HG03521 (cell line): Measurements from ENCODE around the gene XRRA1.

ENCODE experiments used
- ATAC-seq: cut with Tn5 transposase; IDR thresholded peaks from one replicate; pipeline ENCODE4 v1.9.1; 2021; ENCODE audit warnings: mild to moderate bottlenecking, moderate library complexity; ENCODE audit not compliant: unreplicated experiment

XRRA1 gene

DNA sequence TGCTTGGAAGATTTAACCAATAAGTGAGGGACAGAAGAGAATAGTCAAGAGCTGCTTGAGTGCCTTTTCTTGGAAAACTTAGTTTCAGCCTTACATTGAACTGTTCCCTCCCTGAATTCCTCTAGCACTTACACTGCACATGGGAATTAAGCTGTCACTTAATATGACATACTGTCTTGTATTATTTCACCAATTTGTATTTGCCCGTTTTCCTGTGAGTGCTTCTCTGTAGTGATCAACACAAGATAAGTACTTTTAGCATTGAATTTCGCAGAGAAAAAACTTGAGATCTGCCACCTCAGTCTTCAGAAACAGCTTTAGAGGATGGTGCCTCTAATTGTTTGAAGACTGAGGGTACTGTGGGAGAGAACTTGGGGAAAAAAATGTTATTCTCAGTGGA lies 3.9 kb upstream of the XRRA1 start:
- no peak for ATAC-seq

DNA sequence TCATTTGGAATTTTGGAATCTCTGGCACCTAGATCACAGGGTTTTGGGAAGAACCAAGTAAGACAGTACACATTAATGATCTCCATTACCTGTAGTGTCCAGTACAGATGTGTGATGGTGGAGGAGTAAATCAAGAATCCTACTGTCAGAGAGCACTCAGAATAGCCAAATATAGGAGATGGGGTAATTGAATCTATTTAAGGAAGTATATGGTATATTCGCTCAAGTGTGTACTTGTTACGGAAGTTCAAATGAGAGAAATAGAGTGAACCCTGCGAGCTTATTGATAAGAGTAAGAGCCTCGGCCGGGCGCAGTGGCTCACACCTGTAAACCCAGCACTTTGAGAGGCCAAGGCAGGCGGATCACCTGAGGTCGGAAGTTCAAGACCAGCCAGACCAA lies 2.3 kb upstream of the XRRA1 start:
- no peak for ATAC-seq

DNA sequence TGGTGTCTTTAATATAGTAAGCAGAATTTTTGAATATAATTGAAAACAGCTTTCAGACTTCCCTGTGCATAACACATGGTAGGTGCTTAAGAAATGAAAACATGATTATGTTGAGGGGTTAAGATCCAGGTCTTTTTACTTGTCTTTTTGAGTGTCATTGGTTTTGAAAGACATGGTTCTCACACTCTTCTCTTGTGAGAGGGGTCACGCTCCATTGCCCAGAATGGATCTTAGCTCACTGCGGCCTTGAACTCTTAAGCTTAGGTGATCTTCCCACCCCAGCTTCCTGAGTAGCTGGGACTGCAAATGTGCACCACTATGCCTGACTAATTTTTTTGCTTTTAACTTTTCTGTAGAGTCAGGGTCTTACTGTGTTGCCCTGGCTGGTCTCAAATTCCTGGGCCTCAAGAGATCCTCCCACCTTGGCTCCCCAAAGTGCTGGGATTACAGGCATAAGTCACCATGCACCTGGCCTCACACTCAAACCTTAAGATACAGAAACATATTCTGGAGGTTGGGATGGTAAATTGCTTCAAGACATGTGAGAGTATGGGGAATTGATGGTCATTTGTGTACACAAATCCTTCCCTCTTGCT lies 1.6 kb upstream of the XRRA1 start:
- no peak for ATAC-seq

DNA sequence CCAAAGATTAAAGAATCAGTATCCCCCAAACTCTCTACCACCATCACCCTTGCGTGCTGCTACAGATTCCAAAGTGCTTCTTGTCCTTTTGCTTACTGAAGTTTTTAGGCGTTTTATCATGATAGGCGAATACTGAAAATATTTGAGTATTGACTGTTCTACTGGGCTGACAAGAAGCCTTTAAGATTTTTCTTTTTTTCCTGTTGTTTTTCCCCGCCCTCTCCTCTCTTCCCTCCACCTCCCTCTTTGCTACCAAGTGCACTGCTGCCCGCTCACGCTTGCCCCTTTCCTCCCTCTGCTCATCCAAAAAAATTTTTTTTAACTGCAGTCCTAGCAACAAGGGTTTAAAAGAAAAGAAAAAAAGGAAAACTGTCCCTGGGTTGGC lies 854 bp upstream of the XRRA1 start:
- no peak for ATAC-seq

DNA sequence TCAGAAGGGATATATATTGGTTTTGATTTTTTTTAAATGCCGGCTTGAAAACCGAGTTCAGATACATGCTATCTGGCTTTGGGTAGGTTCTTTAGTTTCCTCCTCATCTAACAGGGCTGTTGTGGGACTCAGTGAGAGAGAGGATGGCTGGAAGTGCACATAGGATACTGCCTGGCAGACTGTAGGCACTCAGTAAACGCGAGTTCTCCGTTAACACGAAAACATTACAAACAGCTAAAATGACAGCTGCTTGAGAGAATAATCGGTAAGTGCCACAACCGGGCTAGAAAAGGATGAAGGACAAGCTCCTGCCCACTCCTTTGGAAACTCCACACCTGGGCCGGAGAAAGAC lies 369 bp downstream of the XRRA1 start:
- peak; percentile 2 for ATAC-seq

DNA sequence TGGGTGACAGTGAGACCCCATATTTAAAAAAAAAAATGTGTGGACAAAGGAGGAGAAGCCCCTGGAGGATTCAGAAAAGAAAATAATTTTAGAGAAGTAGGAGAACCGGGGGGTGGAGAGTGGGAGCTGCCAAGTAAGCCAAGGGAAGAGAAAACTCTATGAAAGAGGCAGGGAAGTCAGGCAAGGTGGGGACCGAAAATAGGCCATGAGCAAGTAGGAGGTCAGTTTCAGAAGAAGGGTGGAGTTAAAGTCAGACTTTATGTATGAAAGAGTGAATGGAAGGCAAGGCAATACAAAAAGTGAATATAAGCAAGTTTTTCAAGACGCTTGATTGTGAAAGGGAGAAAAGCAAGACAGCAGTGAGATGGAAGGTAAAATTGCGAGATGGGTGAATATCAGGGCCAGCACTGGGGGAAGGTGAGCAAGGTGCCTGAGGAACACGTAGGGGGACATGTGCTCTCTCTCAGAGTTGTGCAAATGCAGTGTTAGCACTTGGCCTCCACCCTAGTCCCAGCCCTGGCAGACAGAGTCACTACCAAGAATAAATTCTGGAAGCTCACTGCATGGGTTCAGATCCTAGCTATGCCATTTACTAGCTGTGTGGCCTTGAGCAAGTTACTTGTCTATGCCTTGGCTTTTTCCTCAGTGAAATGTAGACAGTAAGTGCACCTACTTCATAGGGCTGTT lies 6.7 kb downstream of the XRRA1 start:
- ATAC-seq = no peak

DNA sequence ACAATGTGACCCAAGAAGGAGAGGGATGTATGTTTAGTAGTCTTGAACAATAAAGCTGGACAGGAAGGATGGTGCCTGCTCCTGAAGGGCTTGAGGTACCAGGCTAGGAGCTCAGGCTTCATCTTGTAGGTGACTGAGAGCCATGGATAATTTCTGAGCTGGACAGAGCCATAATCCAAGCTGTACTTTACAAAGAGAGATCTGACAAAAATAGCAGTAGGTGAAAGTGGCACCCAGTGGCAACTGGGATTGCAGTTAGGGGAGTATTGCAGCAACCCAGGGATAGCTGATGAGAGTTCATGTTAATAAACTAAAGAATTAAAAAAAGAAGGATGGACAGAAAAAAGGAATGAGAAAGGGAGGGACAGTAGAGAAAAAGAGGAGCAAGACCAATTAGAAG lies 7.4 kb downstream of the XRRA1 start:
- ATAC-seq = no peak

DNA sequence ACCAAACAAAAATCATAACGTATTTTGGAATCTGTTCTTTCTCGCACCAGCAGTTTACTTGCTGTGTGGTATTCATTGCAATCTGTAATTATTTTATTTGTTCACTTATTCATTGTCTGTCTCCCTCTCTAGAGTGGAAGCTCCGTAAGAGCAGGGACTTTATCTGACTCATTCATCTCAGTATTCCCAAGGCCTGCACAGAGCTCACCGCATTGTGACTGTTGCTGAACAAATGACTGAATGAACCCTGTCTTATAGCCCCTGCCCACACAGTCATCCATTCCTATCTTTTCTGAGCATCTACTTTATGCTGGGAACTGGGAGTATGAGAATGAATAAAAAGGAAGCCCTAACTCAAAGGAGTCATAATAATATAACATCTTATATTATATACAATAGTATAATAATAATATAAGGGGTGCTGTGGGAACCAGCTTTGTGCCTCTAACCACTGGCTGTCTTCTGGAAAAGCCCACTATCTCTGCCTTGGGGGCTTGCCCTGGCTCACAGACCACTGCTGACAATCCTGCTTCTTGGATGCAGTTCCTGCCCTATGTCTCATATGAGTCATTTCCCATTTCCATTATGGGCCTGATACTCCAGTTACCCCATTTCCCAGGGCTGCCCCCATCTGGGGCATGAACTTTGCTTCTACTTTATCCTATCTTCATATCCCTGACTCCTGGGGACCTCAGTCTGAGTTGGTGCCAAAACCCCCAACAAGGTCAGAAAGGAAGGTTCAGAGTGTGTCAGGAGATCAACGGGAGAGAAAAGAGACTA lies 11.0 kb downstream of the XRRA1 start:
- no peak for ATAC-seq

DNA sequence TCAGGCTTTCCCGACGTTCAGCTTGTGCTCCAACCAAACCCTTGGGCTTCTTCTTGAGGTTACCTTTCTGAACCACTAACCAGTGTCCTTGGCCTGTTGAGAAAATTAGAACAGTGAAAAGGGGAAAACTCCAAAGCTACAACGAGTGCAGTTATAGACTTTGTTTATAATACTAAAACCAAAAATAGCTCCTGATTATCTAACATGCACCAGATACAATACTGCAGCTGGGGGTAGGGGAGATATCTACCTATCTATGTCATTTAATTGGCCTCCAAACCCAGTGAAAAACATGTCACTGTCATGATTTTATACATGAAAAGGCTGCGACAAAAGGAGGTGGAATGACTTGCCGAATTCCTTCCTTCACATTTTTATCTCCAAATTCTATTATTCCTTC lies 11.9 kb downstream of the XRRA1 start:
- ATAC-seq = no peak

DNA sequence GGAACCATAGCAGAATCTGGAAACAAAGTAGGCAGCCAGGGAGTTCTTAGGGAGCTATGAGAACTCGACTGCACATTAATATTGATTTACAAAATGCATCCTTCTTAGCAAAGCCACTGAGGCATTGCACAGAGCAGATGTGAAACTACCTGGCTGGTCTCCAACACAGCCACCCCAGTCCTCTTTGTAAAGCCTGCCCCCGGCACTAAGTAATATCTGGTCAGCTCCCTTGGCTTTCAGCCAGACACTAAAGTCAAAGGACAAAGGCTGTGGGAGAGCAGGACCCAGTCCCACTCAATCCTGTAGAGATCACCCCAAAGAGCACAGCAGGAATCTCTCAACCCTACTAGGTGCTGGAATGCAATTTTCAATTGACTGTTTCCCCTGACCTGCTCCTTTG lies 12.8 kb downstream of the XRRA1 start:
- no peak for ATAC-seq

DNA sequence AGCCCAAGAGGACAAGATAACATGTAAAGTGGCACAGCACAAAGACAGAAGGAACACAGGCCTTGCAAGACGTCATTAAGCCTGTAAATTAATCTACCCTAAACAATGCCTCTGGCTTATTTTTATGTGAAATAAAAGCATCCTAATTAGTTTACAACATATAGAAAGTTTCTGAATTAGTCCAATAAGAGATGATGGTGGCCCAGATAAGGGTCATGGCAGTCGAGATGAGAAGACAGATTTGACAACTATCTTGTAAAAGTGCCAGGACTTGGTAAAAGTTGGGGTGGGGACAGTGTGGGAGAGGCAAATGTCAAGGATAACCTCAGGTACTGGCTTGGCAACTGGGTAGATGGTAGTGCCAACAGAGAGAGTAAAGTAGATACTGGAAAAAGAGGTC lies 13.6 kb downstream of the XRRA1 start:
- ATAC-seq = no peak

DNA sequence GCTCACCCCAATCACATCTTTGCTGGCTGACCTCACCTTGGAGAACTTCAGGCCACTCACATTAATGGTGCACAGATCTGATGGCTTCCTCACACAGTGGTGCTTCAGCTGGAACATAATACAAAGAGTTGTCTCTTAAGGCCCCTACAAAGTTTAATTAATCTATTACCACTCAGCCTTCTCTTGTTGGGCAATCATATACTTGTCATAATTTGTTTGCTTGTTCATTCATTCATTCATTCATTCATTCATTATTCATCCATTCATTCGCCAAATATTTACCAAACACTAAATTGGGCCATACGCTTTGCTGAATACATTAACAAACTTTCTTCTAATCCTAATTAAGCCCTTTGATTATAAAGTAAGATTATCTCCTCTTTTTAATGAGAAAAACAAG lies 15.1 kb downstream of the XRRA1 start:
- no peak for ATAC-seq

DNA sequence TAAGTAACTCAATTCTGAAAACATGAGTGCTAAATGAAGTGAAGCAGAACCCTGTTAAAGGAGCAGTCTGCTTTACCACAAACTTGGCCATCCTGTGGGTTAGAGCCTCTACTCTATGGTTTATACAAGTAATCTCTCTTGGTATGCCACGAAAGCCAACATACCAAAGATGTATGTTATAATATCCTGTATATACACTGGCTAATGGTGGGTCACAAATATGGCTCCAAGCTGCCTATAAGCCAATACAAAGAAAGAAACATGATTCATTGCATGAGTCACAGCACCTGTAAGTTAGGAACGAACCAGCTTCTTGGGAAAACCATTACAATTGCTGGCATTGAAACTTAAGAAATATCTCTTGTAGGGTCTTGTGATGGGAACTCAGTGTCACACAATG lies 16.1 kb downstream of the XRRA1 start:
- no peak for ATAC-seq

DNA sequence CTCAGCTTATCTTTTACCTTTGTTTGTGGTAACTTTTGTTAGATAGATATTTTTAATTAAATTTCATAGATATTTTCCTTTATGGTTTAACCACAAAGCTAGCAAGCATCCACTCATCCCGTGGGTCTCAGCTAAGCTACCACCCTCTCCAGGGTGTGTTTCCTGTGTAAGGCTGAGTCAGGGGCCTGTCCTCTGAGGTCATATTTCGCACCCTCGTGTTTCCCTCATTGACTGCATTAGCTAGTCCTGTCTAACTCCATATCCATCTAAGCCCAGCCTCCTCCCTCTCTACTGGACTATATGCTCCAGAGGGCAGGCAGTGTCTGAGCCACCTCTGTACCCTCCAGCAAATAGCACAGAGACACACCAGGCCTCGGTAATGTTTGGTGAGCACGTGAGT lies 16.7 kb downstream of the XRRA1 start:
- ATAC-seq = no peak

DNA sequence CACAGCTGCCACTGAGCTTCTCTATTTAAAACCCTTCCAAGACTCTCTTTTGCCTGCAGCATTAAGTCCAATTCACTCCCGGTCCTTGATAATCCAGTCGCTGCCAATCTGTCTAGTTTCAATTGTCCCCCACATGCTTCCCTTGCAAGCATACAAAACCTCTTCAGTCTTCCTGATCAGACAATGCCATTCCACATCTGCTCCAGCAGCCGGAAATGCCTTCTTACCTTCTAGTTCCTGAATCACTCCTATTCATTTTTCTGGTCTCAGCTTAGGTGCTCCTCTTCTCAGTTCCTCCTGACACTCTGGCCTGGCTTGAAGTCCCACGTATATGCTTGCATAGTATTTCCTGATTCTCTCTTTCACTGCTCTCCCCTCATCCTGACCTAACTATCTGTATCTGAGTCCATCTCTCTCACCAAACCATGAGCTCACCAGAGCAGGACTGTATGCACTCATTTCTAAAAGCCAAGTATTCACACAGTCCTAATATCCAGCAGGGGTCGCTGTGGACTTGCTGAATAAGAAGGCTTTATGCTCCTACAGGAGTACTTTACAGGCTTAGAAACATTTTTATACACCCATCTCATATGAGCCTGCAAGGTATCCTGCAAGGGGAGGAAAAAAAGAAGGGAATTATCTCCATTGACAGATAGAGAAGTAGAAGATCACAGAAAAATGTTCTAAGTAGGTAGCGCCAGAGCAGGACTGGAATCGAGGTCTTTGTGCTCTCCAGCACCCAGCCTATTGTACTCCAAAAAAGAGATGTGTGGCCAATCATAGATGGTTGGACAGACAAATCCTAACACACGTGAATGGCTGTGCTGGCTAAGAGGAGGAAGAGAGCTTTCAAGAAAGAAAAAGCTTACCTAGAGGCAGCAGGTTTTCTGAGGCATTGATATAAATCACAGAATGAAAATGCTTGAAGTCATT lies 19.2 kb downstream of the XRRA1 start:
- no peak for ATAC-seq

DNA sequence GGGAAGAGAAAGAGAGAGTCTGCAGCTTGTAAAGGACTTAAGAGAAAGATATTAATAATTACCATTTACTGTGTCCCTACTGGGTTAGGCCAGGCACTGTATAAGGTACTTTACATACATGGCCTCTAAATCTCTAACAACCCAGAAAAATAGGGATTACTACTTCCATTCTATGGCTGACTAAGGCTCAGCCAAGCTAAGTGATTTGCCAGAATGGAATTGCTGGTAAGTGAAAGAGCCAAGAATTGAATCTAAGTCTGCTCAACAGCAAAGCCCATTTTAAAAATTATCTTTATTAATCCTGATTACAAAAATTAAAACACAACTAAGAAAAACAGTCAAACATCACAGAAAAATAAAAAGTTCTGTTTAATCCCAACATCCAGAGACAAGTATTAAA lies 21.4 kb downstream of the XRRA1 start:
- no peak for ATAC-seq

DNA sequence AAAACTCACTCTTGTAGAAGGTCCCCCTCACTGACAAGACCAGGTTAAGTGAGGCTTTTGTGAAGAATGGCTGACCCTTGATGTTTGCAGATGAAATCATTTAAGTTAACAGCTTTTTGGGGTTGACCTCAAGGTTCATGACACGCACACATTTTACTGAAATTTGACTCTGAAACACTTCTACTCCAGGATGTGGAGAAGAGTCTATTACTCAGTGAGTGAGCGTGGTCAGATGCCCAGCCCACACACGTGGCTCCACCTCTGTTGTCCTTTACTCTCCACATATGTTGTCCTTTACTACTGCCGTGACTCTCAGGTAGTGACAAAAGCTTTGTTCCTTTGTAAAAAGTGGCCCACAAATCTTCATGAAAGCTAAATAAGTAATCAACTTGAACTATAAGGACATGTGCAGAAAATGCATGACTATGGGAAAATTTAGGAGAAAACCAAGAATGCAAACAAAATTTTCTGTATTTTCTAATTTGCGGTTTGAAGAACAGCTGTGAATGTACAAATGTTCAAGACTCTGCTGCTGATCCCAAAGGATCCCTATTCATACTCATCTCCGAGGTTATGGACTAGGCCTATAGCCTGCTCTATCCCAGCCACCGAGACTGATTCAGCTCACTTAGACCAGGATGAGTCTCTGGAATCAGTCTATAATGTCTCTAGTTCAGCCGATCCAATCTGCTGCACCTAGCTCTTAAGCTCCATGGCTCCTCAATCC lies 22.4 kb downstream of the XRRA1 start:
- ATAC-seq = no peak

DNA sequence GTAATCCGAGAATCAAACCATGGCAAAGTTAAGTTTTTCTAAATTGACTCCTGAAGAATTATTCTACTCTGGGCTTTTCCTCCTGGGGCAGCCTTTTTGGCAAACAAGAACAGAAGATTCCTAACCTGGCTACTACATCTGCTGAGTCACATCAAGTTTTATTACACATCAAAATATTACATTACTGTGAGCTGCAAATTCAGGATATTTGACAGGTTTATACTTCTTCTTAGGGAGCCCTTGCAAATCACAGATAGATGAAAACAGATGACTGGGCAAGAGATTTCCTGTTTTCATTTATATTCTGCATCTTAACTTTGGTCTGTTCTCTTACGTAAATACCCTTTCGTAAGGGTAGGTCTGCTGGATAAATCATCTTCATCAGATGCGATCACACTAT lies 23.6 kb downstream of the XRRA1 start:
- ATAC-seq = no peak

DNA sequence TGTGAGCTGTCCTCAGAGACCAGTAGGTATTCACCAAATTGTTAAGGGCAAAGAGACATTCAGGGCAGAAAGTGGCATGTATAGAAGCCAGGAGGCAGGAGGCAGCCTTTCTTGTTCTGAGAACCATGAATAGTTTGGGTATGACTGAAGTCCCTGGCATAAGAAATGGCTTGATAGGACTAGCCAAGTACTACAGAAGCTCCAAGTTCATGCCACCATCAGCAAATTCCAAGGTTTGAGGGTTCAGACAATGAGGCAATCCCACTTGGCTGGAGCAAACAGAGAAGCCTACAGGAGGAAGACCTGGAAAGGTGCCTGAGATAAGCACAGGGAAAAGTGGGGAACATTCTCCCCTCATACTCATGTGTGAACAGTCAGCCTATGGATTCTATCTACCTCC lies 25.8 kb downstream of the XRRA1 start:
- ATAC-seq = no peak

DNA sequence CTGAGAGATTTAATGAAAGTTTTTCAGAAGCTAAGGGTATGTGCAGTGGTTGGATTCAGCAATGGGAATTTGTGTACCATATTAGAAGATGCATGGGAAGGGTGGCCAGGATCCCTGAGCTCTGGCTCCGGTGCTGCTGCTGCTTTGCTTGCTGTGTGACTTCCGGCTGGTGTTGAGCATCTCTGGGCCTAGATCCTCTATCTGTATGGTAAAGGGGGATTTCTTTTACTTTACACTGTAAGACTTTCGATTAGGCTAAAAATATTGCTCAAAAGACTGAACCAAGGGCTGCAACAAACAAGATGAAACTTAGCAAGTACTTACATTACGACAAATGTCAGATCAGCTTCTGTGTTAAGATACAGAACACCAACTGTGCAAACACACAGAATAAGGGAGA lies 39.1 kb downstream of the XRRA1 start:
- no peak for ATAC-seq

DNA sequence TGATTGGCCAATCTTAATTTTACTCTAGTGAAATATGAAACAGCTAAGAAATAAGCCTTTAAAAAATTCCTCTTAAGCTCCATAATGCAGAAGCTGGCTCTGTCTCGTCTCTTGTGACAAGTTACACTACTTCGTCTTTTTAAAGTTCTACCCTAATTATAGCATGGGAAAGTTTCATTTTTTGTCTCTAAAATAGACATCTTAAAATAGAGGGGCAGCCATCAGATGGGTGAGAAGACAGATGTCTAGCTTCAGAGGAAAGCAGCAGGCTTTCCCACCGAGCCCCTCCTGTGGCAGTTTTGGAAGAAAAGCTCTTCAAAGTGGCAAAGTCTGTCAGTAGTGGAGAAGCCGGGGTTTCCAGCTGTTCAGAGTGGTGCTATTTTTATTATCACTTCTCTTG lies 39.5 kb downstream of the XRRA1 start:
- ATAC-seq = no peak
